ENCODE data around the gene KIF13A. TPM values are rescaled to one million over a fixed set of nuclear protein-coding genes. Genes with fewer than 3 reads are reported as not detected.
"Not testable (repeated sequence)": the region's sequence is repeated elsewhere in the genome, so short reads cannot be mapped to it uniquely, and the experiment has no call there.

The KIF13A gene
- total RNA-seq, 4 donors from 2014 or later = 63.8 to 86.3 (median 78.2) TPM

GRCh38 chr6:17768388-17768787 is 219.0 kb downstream of the KIF13A start:
- 80% methylated on average over 3 of the region's 3 CpGs for WGBS
- no peak for TF ChIP-seq POLR2A (IDR thresholded peaks at IDR 0.05; ENCODE audit: low read depth)
- TF ChIP-seq, protein P1, sequence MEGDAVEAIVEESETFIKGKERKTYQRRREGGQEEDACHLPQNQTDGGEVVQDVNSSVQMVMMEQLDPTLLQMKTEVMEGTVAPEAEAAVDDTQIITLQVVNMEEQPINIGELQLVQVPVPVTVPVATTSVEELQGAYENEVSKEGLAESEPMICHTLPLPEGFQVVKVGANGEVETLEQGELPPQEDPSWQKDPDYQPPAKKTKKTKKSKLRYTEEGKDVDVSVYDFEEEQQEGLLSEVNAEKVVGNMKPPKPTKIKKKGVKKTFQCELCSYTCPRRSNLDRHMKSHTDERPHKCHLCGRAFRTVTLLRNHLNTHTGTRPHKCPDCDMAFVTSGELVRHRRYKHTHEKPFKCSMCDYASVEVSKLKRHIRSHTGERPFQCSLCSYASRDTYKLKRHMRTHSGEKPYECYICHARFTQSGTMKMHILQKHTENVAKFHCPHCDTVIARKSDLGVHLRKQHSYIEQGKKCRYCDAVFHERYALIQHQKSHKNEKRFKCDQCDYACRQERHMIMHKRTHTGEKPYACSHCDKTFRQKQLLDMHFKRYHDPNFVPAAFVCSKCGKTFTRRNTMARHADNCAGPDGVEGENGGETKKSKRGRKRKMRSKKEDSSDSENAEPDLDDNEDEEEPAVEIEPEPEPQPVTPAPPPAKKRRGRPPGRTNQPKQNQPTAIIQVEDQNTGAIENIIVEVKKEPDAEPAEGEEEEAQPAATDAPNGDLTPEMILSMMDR (IDR thresholded peaks at IDR 0.05) = no peak
- TF ChIP-seq POLR2AphosphoS5 (IDR thresholded peaks at IDR 0.05) = no peak
- no peak for TF ChIP-seq EP300 (IDR thresholded peaks at IDR 0.05)
- Histone ChIP-seq H3K9me3 (no peaks in the 10 kb centered on the region), H3K4me1 (no peaks in the 10 kb centered on the region), H3K27ac (replicated peaks in 1 of 4) (no peak overlapping the region), H3K27me3 (no peaks in the 10 kb centered on the region), H3K36me3 (peaks cover 48 to 98% (median 76%) of the 10 kb centered on the region in 4 donors), H3K4me3 (no peak overlapping the region)
- intact Hi-C loops (cut with DNase I) = no loop called here
- no peak for DNase-seq (ENCODE audit: extremely low spot score)

DNA sequence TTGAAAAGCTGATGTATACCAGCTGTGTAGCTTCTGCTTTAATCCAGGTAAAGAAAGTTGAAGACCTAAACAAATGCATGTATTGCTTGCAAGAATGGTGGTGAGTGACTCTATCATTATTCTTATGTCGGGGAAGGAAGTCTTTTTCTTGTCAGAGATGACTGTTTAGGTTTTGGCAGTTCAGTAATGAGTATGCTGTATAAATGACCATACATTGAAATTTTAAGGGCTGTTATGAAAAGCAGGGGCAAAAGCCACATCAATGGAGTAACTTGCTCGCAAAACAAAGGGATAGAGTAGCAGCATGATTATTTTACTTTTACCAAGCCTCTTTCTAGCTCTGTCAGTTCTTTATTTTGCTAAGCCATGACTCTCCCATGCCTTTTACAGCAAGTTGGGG is 224.8 kb downstream of the KIF13A start:
- Histone ChIP-seq H3K4me1 (peaks cover 0 to 5% (median 0%) of the 10 kb centered on the region in 4 donors), H3K27ac (replicated peaks in 1 of 4) (no peak overlapping the region), H3K9me3 (no peaks in the 10 kb centered on the region), H3K4me3 (no peak overlapping the region), H3K27me3 (no peaks in the 10 kb centered on the region), H3K36me3 (peaks cover 12 to 87% (median 48%) of the 10 kb centered on the region in 4 donors)
- no peak for TF ChIP-seq POLR2AphosphoS5 (IDR thresholded peaks at IDR 0.05)
- TF ChIP-seq, protein P1 (IDR thresholded peaks at IDR 0.05) = no peak
- no peak for TF ChIP-seq POLR2A (IDR thresholded peaks at IDR 0.05; ENCODE audit: low read depth)
- no peak for TF ChIP-seq EP300 (IDR thresholded peaks at IDR 0.05)
- 81% methylated on average over 2 of the region's 2 CpGs for WGBS
- intact Hi-C loops (cut with DNase I) = no loop called here
- no peak for DNase-seq (ENCODE audit: extremely low spot score)

DNA sequence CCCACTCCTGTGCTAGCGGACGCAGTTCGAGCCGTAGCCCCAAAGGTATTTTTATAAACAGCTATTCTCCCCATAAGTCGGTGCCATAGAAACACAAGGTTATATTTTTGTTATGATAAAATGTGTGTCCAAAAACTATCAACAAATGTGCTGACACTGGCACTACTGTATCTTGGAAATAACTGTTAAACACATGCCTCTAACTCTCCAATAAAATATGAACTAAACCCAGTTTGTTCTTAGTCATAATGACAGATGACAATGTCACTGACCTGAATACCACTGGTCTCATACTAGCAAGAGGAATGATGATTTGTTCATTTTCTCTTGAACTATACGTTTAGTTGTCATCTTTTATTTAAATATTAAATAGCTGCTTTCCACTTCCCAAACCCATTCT is 229.3 kb downstream of the KIF13A start:
- Histone ChIP-seq H3K4me3 (no peak overlapping the region), H3K27ac (replicated peaks in 1 of 4) (no peak overlapping the region), H3K4me1 (peaks cover 0 to 5% (median 0%) of the 10 kb centered on the region in 4 donors), H3K36me3 (peaks cover 0 to 44% (median 21%) of the 10 kb centered on the region in 4 donors), H3K27me3 (no peaks in the 10 kb centered on the region), H3K9me3 (no peaks in the 10 kb centered on the region)
- DNase-seq (ENCODE audit: extremely low spot score) = no peak
- intact Hi-C loops (cut with DNase I) = no loop called here
- no peak for TF ChIP-seq EP300 (IDR thresholded peaks at IDR 0.05)
- no peak for TF ChIP-seq POLR2A (IDR thresholded peaks at IDR 0.05; ENCODE audit: low read depth)
- TF ChIP-seq POLR2AphosphoS5 (IDR thresholded peaks at IDR 0.05) = no peak
- TF ChIP-seq, protein P1 (IDR thresholded peaks at IDR 0.05) = no peak
- WGBS = 53% methylated on average over 6 of the region's 6 CpGs

GRCh38 chr6:17754254-17754653 is 233.2 kb downstream of the KIF13A start:
- H3K4me1 ChIP-seq = peaks cover 0 to 5% (median 0%) of the 10 kb centered on the region in 4 donors
- no peak overlapping the region for H3K27ac ChIP-seq (replicated peaks in 1 of 4)
- no peaks in the 10 kb centered on the region for H3K27me3 ChIP-seq
- DNase-seq (ENCODE audit: extremely low spot score) = no peak
- peaks cover 0 to 7% (median 0%) of the 10 kb centered on the region in 4 donors for H3K36me3 ChIP-seq
- intact Hi-C loops (cut with DNase I) = no loop called here
- TF ChIP-seq POLR2A (IDR thresholded peaks at IDR 0.05; ENCODE audit: low read depth) (no peak), EP300 (IDR thresholded peaks at IDR 0.05) (no peak)
- no peak overlapping the region for H3K4me3 ChIP-seq
- WGBS = 79% methylated on average over 3 of the region's 3 CpGs
- no peaks in the 10 kb centered on the region for H3K9me3 ChIP-seq

GRCh38 chr6:17745324-17745723 is 242.1 kb downstream of the KIF13A start:
- H3K27me3 ChIP-seq = not testable (repeated sequence)

GRCh38 chr6:17744757-17745308 is 242.6 kb downstream of the KIF13A start:
- H3K4me3 ChIP-seq; H3K27ac ChIP-seq (replicated peaks in 1 of 4); H3K27me3 ChIP-seq; H3K9me3 ChIP-seq; H3K36me3 ChIP-seq; H3K4me1 ChIP-seq; DNase-seq (ENCODE audit: extremely low spot score); intact Hi-C loops (cut with DNase I): not testable (repeated sequence)
- WGBS = 89% methylated on average over 10 of the region's 13 CpGs

More at GRCh38 chr6:17745324-17745723, 242.1 kb downstream of the KIF13A start:
- H3K36me3 ChIP-seq; intact Hi-C loops (cut with DNase I); H3K4me3 ChIP-seq; DNase-seq (ENCODE audit: extremely low spot score); H3K4me1 ChIP-seq; H3K27ac ChIP-seq (replicated peaks in 1 of 4); H3K9me3 ChIP-seq: not testable (repeated sequence)
- WGBS = 98% methylated on average over 8 of the region's 35 CpGs
